ENCODE data around the gene ID4.

Gene ID4

DNA sequence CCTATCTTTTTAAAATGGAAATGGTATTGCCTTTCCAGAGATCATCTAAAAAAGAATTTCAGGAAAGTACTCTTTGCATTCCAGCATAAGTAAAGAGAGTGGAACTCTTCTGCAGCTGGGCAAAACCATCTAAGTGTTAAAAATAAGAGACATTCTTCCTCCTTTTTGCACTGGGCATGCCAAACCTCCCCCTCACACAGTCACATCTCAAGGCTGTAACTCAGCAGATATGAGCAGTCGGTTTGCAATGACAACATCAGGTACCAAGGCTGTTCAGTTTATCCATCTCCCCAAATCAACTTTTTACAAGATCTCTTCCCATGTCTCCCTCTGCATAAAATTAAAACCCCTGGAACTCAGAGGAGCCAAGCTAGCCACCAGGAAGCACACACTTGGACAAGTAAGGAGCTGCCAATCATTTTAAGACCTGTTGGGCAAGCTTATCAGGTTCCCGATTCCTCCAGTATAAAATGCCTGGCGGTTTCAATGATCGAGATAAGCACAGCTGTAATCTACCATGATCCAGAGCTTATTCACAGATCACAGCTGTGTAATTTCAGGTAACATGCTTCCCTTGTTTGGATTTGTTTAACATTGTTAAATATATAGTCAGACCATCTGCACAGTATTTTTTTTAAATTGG lies 23.2 kb downstream of the ID4 start:
- no peak for DNase-seq

- no peak for DNase-seq
These were observed 27.1 kb downstream of the ID4 start for GRCh38 chr6:19864285-19864684.

DNA sequence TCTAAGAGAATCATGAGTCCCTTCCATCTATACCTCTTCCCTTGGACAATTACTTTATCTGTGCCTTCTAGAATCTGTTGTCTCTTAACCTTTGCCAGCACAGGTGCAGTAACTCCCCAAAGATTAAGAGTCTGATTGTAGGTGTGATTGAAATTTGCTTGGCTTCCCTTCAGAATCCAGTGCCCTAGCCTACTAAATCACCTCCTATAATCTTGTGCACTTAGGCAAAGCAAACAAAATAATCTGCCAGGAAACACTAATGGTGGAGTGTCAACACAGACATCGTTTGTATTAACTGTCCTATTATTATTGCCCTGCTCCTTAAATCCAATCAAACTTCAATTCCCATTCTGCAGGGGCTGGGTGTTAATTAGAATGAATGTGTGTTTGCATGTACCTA lies 28.0 kb downstream of the ID4 start:
- DNase-seq: no peak

DNA sequence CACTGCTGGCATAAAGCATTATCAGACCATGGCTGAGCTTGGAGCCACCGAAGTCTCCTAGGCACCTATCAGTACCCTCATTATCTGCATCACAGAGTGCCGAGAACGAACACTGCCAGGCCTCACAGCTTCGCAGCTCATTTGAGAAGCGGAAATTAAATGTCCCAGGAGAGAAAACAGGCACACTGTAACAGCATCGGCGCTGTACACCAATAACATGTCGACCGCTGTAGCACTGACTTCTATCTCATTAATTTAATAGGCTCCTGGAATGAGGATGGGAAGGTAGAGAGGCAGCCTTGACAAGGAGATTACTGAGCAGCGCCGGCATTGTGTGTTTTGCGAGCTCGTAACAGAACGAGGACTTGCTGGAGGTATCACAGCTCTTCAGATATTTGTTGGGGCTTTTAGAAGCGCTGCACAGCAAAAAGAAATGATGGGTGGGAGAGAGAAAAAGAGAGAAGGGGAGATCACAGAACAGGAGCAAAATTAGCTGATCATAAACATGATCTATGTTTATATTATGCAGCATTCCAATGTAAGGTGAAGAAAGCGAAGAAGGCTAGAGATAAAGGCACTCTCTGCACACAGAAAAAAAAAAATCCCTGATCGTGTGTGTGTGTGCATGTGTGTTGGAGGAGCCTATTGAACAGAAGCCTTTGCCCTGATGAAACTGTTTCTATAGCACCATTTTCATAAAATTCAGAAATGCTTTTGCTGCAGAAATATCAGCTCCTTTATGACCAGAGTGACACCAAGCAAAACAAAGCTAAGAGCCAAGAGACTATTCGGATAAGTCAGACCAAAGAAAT lies 29.2 kb downstream of the ID4 start:
- DNase-seq: no peak

- DNase-seq: no peak
These were observed 29.9 kb downstream of the ID4 start for GRCh38 chr6:19866985-19867627.

DNA sequence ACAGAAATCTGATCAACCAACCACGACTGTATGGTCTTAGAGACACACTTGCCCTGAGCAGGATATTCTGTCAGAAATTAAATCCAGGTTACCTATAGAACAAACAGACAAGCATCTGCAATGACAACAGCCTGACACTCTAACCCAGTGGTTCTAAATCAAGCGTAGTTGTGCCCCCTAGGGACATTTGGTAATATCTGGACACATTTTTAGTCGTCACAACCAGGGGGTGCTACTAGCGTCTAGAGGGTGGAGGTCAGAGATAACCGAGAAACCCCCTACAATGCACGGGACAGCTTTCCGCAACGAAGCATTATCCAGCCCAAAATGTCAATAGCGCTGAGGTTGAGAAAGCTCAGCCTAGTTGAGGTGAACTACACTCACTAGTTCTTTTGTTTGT lies 32.3 kb downstream of the ID4 start:
- no peak for DNase-seq

GRCh38 chr6:19870322-19870721 lies 33.2 kb downstream of the ID4 start:
- DNase-seq: no peak

DNA sequence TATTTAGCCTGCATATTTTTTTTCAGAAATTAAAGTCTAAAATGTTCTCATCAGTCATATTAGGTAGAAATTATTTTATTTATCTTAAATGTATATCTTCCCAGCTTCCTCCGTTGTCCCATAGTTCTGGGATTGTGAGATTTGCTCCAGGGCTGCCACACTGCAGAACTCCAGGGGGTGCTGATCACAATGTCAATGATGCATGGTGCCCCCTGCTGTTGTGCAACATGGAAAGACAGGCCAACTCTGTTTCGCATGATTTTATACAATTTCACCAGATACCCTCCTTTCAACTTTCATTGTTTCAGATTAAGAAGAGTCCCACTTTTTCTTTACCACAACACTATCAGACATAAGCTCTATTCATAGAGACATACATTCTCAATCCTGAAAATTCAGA lies 35.9 kb downstream of the ID4 start:
- no peak for DNase-seq

DNA sequence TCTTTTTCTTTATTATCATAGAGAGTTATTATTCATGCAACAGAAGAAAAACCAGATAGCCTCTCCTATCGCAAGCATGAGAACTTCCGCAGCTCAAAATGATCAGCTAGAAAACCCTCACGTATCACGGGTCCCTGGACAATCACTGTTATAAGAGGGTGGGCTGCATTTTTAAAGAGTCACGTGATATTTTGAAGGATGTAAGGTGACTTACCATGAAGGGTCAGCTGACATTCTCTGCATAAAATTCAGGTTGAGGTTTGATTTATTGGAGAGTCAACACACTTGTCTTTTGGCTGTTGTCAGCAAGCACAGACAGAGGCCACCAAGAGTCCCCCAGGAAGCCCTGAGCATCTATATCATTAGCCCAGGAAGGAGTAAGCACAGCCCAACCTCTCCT lies 39.5 kb downstream of the ID4 start:
- no peak for DNase-seq

GRCh38 chr6:19879663-19880062 lies 42.5 kb downstream of the ID4 start:
- DNase-seq: no peak

- no peak for DNase-seq
These were observed 42.9 kb downstream of the ID4 start for GRCh38 chr6:19880066-19880465.

- no peak for DNase-seq
These were observed 54.3 kb downstream of the ID4 start for GRCh38 chr6:19891451-19891850.

Measured in effector CD8-positive, alpha-beta T cell (primary cell).